Measurements from ENCODE around the gene PEX10. TPM values are rescaled to one million over a fixed set of nuclear protein-coding genes. Genes with fewer than 3 reads are reported as not detected.
"Not testable (repeated sequence)": the region's sequence is repeated elsewhere in the genome, so short reads cannot be mapped to it uniquely, and the experiment has no call there.

PEX10 gene
- total RNA-seq, 2 donors from 2014 or later: 35.6 TPM

DNA sequence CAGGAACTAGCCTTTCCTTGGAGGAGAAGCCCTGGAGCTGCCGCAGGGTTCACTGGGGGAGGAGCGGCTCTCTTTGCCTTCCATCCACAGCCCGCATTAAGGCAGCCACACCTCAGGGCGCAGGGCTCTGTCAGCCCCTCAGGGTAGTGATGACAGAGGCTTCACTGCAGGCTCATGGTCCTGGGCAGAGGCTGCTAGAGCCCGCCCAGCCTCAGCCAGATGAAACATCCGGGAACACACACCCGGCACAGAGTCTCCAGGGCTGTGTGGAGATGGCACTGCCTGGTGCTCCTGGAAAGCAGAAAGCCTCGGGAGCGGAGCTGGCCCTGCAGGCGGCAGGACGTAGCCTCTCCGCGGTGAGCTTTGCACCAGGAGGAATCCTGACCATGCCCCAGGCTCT is 29.4 kb upstream of the PEX10 start:
- WGBS, 2 experiments (ENCODE audit: insufficient coverage in 1 of 2, insufficient read length in 1 of 2): 84 to 88% methylated on average over 11 to 13 of the region's 13 CpGs
- H3K27ac ChIP-seq (ENCODE audit: low read depth, low read length): no peak overlapping the region
- H3K27ac Mint-ChIP-seq: no peak overlapping the region
- no peaks in the 10 kb centered on the region for H3K4me1 ChIP-seq (ENCODE audit: control insufficient read depth, insufficient read depth, low read length)
- no peak for TF ChIP-seq CTCF (conservative IDR thresholded peaks at IDR 0.05)
- H3K4me3 ChIP-seq (ENCODE audit: low read length): no peak overlapping the region
- H3K27me3 Mint-ChIP-seq (ENCODE audit: insufficient read depth): peaks cover 38% of the 10 kb centered on the region
- DNase-seq: no peak
- H3K27me3 ChIP-seq (ENCODE audit: control insufficient read depth, insufficient read depth, low read length, poor library complexity, severe bottlenecking): peaks cover 43% of the 10 kb centered on the region
- no peaks in the 10 kb centered on the region for H3K4me1 Mint-ChIP-seq
- H3K4me3 Mint-ChIP-seq: no peak overlapping the region
- H3K9me3 ChIP-seq (ENCODE audit: control insufficient read depth, low read length): no peaks in the 10 kb centered on the region
- H3K9ac ChIP-seq (ENCODE audit: extremely low read depth, low read length, poor library complexity, severe bottlenecking): no peak overlapping the region
- no peaks in the 10 kb centered on the region for H3K36me3 ChIP-seq (ENCODE audit: control insufficient read depth, insufficient read depth, low read length)
- no peaks in the 10 kb centered on the region for H3K36me3 Mint-ChIP-seq (ENCODE audit: low read depth)
- H3K9me3 Mint-ChIP-seq: no peaks in the 10 kb centered on the region

DNA sequence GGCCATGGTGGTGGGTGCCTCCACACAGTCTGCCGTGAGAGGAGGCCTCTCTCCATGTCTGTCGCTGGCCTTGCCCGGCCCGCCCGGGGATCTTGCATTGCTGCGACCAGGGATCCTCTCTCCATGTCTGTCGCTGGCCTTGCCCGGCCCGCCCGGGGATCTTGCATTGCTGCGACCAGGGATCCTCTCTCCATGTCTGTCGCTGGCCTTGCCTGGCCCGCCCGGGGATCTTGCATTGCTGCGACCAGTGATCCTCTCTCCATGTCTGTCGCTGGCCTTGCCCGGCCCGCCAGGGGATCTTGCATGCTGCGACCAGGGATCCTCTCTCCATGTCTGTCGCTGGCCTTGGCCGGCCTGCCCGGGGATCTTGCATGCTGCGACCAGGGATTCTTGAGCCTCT is 28.0 kb upstream of the PEX10 start:
- H3K27me3 Mint-ChIP-seq (ENCODE audit: insufficient read depth): peaks cover 37% of the 10 kb centered on the region
- not testable (repeated sequence) for H3K4me3 ChIP-seq (ENCODE audit: low read length); H3K9me3 ChIP-seq (ENCODE audit: control insufficient read depth, low read length); H3K4me1 Mint-ChIP-seq; H3K4me1 ChIP-seq (ENCODE audit: control insufficient read depth, insufficient read depth, low read length); H3K27ac ChIP-seq (ENCODE audit: low read depth, low read length); H3K27ac Mint-ChIP-seq; H3K9ac ChIP-seq (ENCODE audit: extremely low read depth, low read length, poor library complexity, severe bottlenecking); H3K36me3 Mint-ChIP-seq (ENCODE audit: low read depth); H3K9me3 Mint-ChIP-seq; DNase-seq; H3K36me3 ChIP-seq (ENCODE audit: control insufficient read depth, insufficient read depth, low read length); H3K4me3 Mint-ChIP-seq
- WGBS, 2 experiments (ENCODE audit: insufficient coverage in 1 of 2, insufficient read length in 1 of 2): 90 to 91% methylated on average over 19 to 23 of the region's 23 CpGs
- peaks cover 39% of the 10 kb centered on the region for H3K27me3 ChIP-seq (ENCODE audit: control insufficient read depth, insufficient read depth, low read length, poor library complexity, severe bottlenecking)

GRCh38 chr1:2439369-2439768 is 27.0 kb upstream of the PEX10 start:
- DNase-seq: no peak
- TF ChIP-seq CTCF (conservative IDR thresholded peaks at IDR 0.05): no peak
- H3K4me1 Mint-ChIP-seq: no peaks in the 10 kb centered on the region
- H3K4me3 Mint-ChIP-seq: no peak overlapping the region
- H3K27me3 ChIP-seq (ENCODE audit: control insufficient read depth, insufficient read depth, low read length, poor library complexity, severe bottlenecking): peaks cover 29% of the 10 kb centered on the region
- peaks cover 27% of the 10 kb centered on the region for H3K27me3 Mint-ChIP-seq (ENCODE audit: insufficient read depth)
- H3K27ac Mint-ChIP-seq: no peak overlapping the region
- H3K9me3 Mint-ChIP-seq: no peaks in the 10 kb centered on the region
- 89 to 90% methylated on average over 15 of the region's 15 CpGs for WGBS, 2 experiments (ENCODE audit: insufficient coverage in 1 of 2, insufficient read length in 1 of 2)
- H3K9ac ChIP-seq (ENCODE audit: extremely low read depth, low read length, poor library complexity, severe bottlenecking): no peak overlapping the region
- no peaks in the 10 kb centered on the region for H3K36me3 Mint-ChIP-seq (ENCODE audit: low read depth)
- H3K4me1 ChIP-seq (ENCODE audit: control insufficient read depth, insufficient read depth, low read length): no peaks in the 10 kb centered on the region
- no peaks in the 10 kb centered on the region for H3K9me3 ChIP-seq (ENCODE audit: control insufficient read depth, low read length)
- H3K4me3 ChIP-seq (ENCODE audit: low read length): no peak overlapping the region
- H3K36me3 ChIP-seq (ENCODE audit: control insufficient read depth, insufficient read depth, low read length): no peaks in the 10 kb centered on the region
- no peak overlapping the region for H3K27ac ChIP-seq (ENCODE audit: low read depth, low read length)

DNA sequence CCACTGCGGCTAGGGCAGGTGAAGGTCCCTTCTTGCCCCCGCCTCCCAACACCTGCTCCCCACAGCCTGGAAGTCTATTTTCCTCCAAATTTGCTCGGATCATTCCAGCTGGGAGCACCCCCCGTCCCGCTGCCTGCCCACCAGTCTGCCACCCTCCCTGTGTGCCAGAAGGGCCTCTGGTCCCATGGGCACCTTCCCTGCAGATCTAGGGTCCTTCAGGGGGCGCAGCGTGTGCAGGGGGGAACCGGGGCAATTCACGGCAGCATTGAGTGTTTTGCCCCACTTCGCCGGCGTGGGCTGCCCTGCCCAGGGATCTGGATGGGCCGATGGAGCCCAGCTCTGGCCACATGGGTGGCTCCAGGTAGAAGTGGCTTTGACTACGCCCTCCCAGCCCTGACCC is 26.3 kb upstream of the PEX10 start:
- no peaks in the 10 kb centered on the region for H3K4me1 ChIP-seq (ENCODE audit: control insufficient read depth, insufficient read depth, low read length)
- no peak for TF ChIP-seq CTCF (conservative IDR thresholded peaks at IDR 0.05)
- Mint-ChIP-seq H3K9me3 (no peaks in the 10 kb centered on the region), H3K27ac (no peak overlapping the region), H3K4me3 (no peak overlapping the region), H3K36me3 (ENCODE audit: low read depth) (no peaks in the 10 kb centered on the region), H3K4me1 (no peaks in the 10 kb centered on the region), H3K27me3 (ENCODE audit: insufficient read depth) (peaks cover 23% of the 10 kb centered on the region)
- DNase-seq: no peak
- no peak overlapping the region for H3K9ac ChIP-seq (ENCODE audit: extremely low read depth, low read length, poor library complexity, severe bottlenecking)
- whole genome bisulfite sequencing, 2 experiments (ENCODE audit: insufficient coverage in 1 of 2, insufficient read length in 1 of 2): 87 to 92% methylated on average over 12 to 14 of the region's 14 CpGs
- H3K27me3 ChIP-seq (ENCODE audit: control insufficient read depth, insufficient read depth, low read length, poor library complexity, severe bottlenecking): peaks cover 24% of the 10 kb centered on the region
- H3K27ac ChIP-seq (ENCODE audit: low read depth, low read length): no peak overlapping the region
- H3K36me3 ChIP-seq (ENCODE audit: control insufficient read depth, insufficient read depth, low read length): no peaks in the 10 kb centered on the region
- no peak overlapping the region for H3K4me3 ChIP-seq (ENCODE audit: low read length)
- no peaks in the 10 kb centered on the region for H3K9me3 ChIP-seq (ENCODE audit: control insufficient read depth, low read length)
